ENCODE data around the gene MPP3. TPM values are rescaled to one million over a fixed set of nuclear protein-coding genes. Genes with fewer than 3 reads are reported as not detected.

MPP3 gene
- total and polyA plus RNA-seq, 9 of the 15 experiments (the other 6 are each of a cell fraction or from before 2014, with no cell fraction given), result 0.41 to 10.4 (median 4.5) TPM

DNA sequence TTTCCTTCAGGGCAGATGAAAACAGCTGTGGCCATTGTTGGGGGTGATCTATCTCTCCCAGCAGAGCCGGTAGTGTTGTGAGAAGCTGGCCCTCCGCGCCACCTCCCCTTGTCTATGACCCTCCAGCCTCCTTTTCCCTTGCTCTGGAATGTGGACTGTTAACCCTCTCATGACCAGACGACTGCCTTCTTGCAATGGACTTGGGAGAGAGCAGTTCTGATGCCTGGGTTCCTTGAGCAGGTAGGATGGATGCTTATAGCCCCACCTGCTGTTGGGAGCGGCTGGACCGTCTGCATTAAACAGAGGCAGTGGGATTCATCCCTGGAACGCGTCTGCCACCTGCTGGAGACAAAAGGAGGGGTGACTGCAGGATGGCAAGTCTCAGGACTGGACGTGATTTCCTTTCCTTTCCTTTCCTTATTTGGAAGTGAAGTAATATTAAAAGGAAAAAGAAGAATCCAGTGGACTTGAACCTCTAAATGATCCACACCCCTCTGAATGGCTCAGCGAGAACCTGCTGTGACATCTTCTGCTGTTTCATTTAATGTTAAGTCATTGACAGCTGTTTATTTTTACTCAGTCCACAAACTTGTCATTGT is 72.6 kb downstream of the MPP3 start (continued):
- 0 out of 2 replicates have a peak, but pooled peaks have one; percentile 16 for TF ChIP-seq MAFK (IDR thresholded peaks at IDR 0.05; ENCODE audit: low read length)
- TF ChIP-seq ZNF551 (CRISPR knock-in tag; IDR thresholded peaks at IDR 0.05), result no peak

DNA sequence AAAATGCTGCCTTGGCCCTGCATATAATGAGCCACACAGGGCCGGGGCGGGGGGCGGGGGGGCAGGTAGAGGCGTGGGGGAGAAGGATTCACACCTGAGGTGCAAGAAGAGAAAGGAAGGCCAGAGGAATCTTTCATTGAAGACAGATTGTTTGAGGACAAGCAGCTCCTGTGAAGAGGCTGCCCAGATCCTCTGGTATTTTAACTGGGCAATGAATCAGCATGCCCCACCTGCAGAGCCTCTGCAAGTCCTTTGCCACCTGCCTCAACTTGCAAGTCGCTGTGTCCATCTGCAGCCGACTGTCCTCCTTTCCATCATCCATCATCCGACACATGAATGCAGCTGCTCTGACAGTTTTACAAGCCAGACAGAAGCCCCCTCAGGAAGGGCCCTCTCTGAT is 73.1 kb downstream of the MPP3 start:
- WGBS (ENCODE audit: insufficient coverage, low coverage, missing lambda C conversion rate), result 29% methylated on average over 6 of the region's 7 CpGs
- DNase-seq (ENCODE audit: extremely low read depth in 1 of 4, low spot score in 3 of 4) (no peak), ATAC-seq (no peak), FAIRE-seq (no peak)
- H3K9ac ChIP-seq (ENCODE audit: insufficient read depth in 1 of 2, low read depth in 2 of 2, low read length in 2 of 2), result no peak overlapping the region
- H3K4me3 ChIP-seq, result no peak overlapping the region
- no peaks in the 10 kb centered on the region for H3K36me3 ChIP-seq (ENCODE audit: control insufficient read depth, insufficient read depth, low read length)
- peaks cover 0 to 12% of the 10 kb centered on the region in 2 experiments; a peak in 2 of 5 replicates for H3K4me1 ChIP-seq (replicated peaks in 1 of 2; ENCODE audit: control insufficient read depth in 2 of 2, insufficient read depth in 2 of 2, low read length in 2 of 2)
- H3K27ac ChIP-seq (ENCODE audit: extremely low read depth, low read depth, low read length), result no peak overlapping the region
- H3K9me1 ChIP-seq (ENCODE audit: control insufficient read depth, insufficient read depth, low read length), result no peaks in the 10 kb centered on the region
- no peak for TF ChIP-seq JUND (IDR thresholded peaks at IDR 0.05; ENCODE audit: borderline replicate concordance, low read depth, low read length)
- TF ChIP-seq JUND (tag; IDR thresholded peaks at IDR 0.05; ENCODE audit: borderline replicate concordance, low read depth, low read length), result no peak
- no peak for TF ChIP-seq JUN (IDR thresholded peaks at IDR 0.05; ENCODE audit: borderline replicate concordance, low read depth, low read length)
- TF ChIP-seq JUN (CRISPR knock-in tag; IDR thresholded peaks at IDR 0.05; ENCODE audit: borderline replicate concordance), result 0 out of 2 replicates have a peak, but pooled peaks have one; percentile 21
- peaks cover 3% of the 10 kb centered on the region; the same call in 1 of the 2 replicates for H4K20me1 ChIP-seq (replicated peaks; ENCODE audit: control insufficient read depth, insufficient read depth, low read length)
- intact Hi-C loops (cut with micrococcal nuclease), result loop anchor here (1.0 kb wide), 2 partner anchors 66 to 183 kb away; no protein-coding TSS in a partner anchor
- no peaks in the 10 kb centered on the region for H3K79me2 ChIP-seq (ENCODE audit: control insufficient read depth, insufficient read depth, low read length)
- peaks cover 20 to 64% of the 10 kb centered on the region in 2 experiments for H3K27me3 ChIP-seq (ENCODE audit: control insufficient read depth in 2 of 2, insufficient read depth in 2 of 2, low read length in 2 of 2)
- H3K9me3 ChIP-seq (replicated peaks; ENCODE audit: control insufficient read depth, insufficient read depth, low read depth, low read length), result no peaks in the 10 kb centered on the region
- H2AFZ ChIP-seq (ENCODE audit: low read depth, low read length), result no peak overlapping the region
- BruUV-seq (replicated peaks), result no TSS peak
- in situ Hi-C loops (cut with MboI), result loop anchor here (5.0 kb wide), 2 partner anchors 73 to 183 kb away; no protein-coding TSS in a partner anchor
- POLR2A ChIA-PET, result interaction anchor here (0.7 to 1.6 kb wide), 4 partner anchors 14 to 80 kb away, joined by 3 to 5 read pairs (median 4); no protein-coding TSS in a partner anchor
- no peak overlapping the region for H3K4me2 ChIP-seq (ENCODE audit: insufficient read depth, low read length)
- CTCF ChIA-PET (ENCODE audit: low intra/inter-chr PET ratio), result interaction anchor here (1.0 to 11.2 kb wide), 7 partner anchors 46 to 239 kb away, joined by 3 to 310 read pairs (median 5); no protein-coding TSS in a partner anchor

All from K562 (cell line).